HepG2 (cell line): Measurements from ENCODE around the gene TNFAIP1. TPM values are rescaled to one million over a fixed set of nuclear protein-coding genes. Genes with fewer than 3 reads are reported as not detected.

Experiments used
- HMGA1 ChIP-seq: sonication (generic); formaldehyde crosslinking; conservative IDR thresholded peaks from 2 replicates; pipeline ENCODE4 v1.4.0; 2020; ENCODE audit warnings: missing genetic modification reagents
- MEIS2 ChIP-seq: sonication (generic); formaldehyde crosslinking; IDR thresholded peaks from 2 replicates; pipeline ENCODE4 v1.9.0; 2021; ENCODE audit warnings: mild to moderate bottlenecking, missing genetic modification reagents
- MXD4 ChIP-seq: IDR thresholded peaks from 2 replicates; pipeline ENCODE4 v1.6.1; 2016; ENCODE audit warnings: mild to moderate bottlenecking, missing biosample characterization, missing genetic modification reagents
- MZF1 ChIP-seq: sonication (generic); formaldehyde crosslinking; IDR thresholded peaks from 2 replicates; pipeline ENCODE4 v1.8.1; 2023; ENCODE audit warnings: mild to moderate bottlenecking, missing genetic modification reagents, borderline replicate concordance
- NFKBIZ ChIP-seq: IDR thresholded peaks from 2 replicates; pipeline ENCODE4 v1.6.1; 2018; ENCODE audit warnings: missing genetic modification reagents, missing compliant biosample characterization
- POGZ ChIP-seq: sonication (generic); formaldehyde crosslinking; IDR thresholded peaks from 2 replicates; pipeline ENCODE4 v1.4.0; 2020; ENCODE audit warnings: mild to moderate bottlenecking, missing genetic modification reagents
- TCF7 ChIP-seq: sonication (generic); IDR thresholded peaks from 2 replicates; pipeline ENCODE4 v1.6.1; 2016; ENCODE audit warnings: antibody characterized with exemption, low read depth
- polyA plus RNA-seq, 8 experiments: library from polyadenylated mRNA; depleted of rRNA in 3 of 8; stranded (reverse) in 7 of 8; unstranded in 1 of 8; fragments of >200 nt; fragmentation: Illumina TruSeq in 4 of 8; extraction: Trizol in 4 of 8; gene quantifications; 2 replicates each; pipeline versions ENCODE4 v1.2.1 to v1.2.3, GENCODE V29; 2011 to 2016; ENCODE audit warnings: low read depth in 4 of 8, missing spikeins in 1 of 8, mixed read lengths in 1 of 8; ENCODE audit not compliant: insufficient read depth in 1 of 8
- total RNA-seq, 5 experiments: library from RNA; depleted of rRNA; stranded (reverse); fragments of >200 nt; fragmentation: Illumina TruSeq; extraction: Trizol; gene quantifications; 2 replicates each; pipeline ENCODE4 v1.2.3, GENCODE V29; 2016; ENCODE audit warnings: low read depth in 1 of 5
- TF ChIP-seq, protein P1 (sequence below): sonication (generic); formaldehyde crosslinking; IDR thresholded peaks from 2 replicates; pipeline ENCODE4 v1.4.0; 2020; ENCODE audit warnings: mild to moderate bottlenecking, missing genetic modification reagents, borderline replicate concordance
- TF ChIP-seq, protein P2 (sequence below): sonication (generic); formaldehyde crosslinking; IDR thresholded peaks from 2 replicates; pipeline ENCODE4 v1.4.0; 2020; ENCODE audit warnings: mild to moderate bottlenecking, missing genetic modification reagents
- TF ChIP-seq, protein P3 (sequence below): sonication (generic); formaldehyde crosslinking; IDR thresholded peaks from 2 replicates; pipeline ENCODE4 v1.5.0; 2020; ENCODE audit warnings: missing genetic modification reagents
- TF ChIP-seq, protein P4 (sequence below): IDR thresholded peaks from 2 replicates; pipeline ENCODE4 v1.6.1; 2016; ENCODE audit warnings: missing biosample characterization, missing genetic modification reagents, low read depth
- TF ChIP-seq, protein P5 (sequence below): IDR thresholded peaks from 2 replicates; pipeline ENCODE4 v1.6.1; 2012; ENCODE audit warnings: low read depth, low read length, improper control_type of control experiment
- TF ChIP-seq, protein P6 (sequence below): sonication (generic); formaldehyde crosslinking; IDR thresholded peaks from 2 replicates; pipeline ENCODE4 v1.5.1; 2020; ENCODE audit warnings: mild to moderate bottlenecking, missing genetic modification reagents

The TNFAIP1 gene
- total and polyA plus RNA-seq, 2 of the 13 experiments (the other 11 are each of a cell fraction or from before 2014, with no cell fraction given): 17.5 to 40.6 TPM

DNA sequence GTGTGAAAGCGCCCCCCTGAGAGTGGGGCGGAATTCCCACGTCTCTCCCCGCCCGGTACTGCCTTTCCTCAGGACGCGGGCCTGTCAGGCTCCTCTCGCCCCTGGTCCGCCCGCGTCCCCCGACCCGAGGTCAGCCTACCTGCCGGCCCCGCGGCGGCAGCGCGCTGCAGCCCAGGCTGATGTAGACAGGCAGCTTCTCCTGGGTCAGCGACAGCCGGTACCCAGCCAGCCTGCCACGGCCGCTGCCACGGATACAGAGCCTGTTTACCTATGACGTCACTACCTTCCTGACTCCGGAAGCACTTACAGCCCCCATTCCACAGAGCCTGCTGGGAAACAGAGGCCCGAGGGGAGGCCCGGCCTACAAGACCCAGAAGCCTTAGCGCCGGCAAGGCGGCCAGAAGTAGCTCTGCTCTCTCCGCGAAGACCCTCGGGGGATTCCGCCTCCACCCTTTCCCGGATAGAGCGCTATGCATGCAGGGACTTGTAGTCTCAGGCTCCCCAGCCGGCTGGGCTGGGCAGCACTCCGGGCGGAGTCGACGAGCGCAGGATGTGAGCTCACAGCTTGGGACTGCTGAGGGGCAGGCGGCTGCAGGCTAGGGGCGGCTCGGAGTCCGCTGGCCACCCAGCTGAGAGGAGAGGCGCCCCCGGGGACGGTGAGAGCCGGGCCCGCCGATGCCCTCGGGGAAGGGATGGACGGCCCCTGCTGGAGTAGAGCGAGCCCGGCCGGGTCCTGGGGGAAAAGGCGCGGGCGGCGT lies at the start of gene TNFAIP1, which contains the start of gene IFT20 (continued):
- TF ChIP-seq, protein P1, sequence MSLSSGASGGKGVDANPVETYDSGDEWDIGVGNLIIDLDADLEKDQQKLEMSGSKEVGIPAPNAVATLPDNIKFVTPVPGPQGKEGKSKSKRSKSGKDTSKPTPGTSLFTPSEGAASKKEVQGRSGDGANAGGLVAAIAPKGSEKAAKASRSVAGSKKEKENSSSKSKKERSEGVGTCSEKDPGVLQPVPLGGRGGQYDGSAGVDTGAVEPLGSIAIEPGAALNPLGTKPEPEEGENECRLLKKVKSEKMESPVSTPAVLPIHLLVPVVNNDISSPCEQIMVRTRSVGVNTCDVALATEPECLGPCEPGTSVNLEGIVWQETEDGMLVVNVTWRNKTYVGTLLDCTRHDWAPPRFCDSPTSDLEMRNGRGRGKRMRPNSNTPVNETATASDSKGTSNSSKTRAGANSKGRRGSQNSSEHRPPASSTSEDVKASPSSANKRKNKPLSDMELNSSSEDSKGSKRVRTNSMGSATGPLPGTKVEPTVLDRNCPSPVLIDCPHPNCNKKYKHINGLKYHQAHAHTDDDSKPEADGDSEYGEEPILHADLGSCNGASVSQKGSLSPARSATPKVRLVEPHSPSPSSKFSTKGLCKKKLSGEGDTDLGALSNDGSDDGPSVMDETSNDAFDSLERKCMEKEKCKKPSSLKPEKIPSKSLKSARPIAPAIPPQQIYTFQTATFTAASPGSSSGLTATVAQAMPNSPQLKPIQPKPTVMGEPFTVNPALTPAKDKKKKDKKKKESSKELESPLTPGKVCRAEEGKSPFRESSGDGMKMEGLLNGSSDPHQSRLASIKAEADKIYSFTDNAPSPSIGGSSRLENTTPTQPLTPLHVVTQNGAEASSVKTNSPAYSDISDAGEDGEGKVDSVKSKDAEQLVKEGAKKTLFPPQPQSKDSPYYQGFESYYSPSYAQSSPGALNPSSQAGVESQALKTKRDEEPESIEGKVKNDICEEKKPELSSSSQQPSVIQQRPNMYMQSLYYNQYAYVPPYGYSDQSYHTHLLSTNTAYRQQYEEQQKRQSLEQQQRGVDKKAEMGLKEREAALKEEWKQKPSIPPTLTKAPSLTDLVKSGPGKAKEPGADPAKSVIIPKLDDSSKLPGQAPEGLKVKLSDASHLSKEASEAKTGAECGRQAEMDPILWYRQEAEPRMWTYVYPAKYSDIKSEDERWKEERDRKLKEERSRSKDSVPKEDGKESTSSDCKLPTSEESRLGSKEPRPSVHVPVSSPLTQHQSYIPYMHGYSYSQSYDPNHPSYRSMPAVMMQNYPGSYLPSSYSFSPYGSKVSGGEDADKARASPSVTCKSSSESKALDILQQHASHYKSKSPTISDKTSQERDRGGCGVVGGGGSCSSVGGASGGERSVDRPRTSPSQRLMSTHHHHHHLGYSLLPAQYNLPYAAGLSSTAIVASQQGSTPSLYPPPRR (CRISPR knock-in tag): peak; percentile 43
- TF ChIP-seq, protein P2, sequence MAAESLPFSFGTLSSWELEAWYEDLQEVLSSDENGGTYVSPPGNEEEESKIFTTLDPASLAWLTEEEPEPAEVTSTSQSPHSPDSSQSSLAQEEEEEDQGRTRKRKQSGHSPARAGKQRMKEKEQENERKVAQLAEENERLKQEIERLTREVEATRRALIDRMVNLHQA (CRISPR knock-in tag): no peak
- TF ChIP-seq NFKBIZ (0 out of 2 replicates have a peak, but pooled peaks have one; percentile 68), MZF1 (CRISPR knock-in tag) (no peak), TCF7 (no peak), POGZ (CRISPR knock-in tag) (peak; percentile 70), HMGA1 (no peak), MXD4 (no peak; the same call in 1 of the 2 replicates), MEIS2 (peak; percentile 49; the same call in 1 of the 2 replicates)
- TF ChIP-seq, protein P3, sequence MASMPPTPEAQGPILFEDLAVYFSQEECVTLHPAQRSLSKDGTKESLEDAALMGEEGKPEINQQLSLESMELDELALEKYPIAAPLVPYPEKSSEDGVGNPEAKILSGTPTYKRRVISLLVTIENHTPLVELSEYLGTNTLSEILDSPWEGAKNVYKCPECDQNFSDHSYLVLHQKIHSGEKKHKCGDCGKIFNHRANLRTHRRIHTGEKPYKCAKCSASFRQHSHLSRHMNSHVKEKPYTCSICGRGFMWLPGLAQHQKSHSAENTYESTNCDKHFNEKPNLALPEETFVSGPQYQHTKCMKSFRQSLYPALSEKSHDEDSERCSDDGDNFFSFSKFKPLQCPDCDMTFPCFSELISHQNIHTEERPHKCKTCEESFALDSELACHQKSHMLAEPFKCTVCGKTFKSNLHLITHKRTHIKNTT (CRISPR knock-in tag): no peak; the same call in 1 of the 2 replicates
- TF ChIP-seq, protein P4, sequence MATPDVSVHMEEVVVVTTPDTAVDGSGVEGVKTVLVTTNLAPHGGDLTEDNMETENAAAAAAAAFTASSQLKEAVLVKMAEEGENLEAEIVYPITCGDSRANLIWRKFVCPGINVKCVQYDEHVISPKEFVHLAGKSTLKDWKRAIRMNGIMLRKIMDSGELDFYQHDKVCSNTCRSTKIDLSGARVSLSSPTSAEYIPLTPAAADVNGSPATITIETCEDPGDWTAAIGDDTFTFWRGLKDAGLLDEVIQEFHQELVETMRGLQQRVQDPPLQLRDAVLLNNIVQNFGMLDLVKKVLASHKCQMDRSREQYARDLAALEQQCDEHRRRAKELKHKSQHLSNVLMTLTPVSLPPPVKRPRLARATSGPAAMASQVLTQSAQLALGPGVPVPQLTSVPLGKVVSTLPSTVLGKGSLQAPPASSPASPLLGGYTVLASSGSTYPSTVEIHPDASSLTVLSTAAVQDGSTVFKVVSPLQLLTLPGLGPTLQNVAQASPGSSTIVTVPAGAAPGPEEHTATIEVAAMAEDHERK (CRISPR knock-in tag): no peak
- TF ChIP-seq, protein P5, sequence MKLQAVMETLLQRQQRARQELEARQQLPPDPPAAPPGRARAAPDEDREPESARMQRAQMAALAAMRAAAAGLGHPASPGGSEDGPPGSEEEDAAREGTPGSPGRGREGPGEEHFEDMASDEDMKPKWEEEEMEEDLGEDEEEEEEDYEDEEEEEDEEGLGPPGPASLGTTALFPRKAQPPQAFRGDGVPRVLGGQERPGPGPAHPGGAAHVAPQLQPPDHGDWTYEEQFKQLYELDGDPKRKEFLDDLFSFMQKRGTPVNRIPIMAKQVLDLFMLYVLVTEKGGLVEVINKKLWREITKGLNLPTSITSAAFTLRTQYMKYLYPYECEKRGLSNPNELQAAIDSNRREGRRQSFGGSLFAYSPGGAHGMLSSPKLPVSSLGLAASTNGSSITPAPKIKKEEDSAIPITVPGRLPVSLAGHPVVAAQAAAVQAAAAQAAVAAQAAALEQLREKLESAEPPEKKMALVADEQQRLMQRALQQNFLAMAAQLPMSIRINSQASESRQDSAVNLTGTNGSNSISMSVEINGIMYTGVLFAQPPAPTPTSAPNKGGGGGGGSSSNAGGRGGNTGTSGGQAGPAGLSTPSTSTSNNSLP: 0 out of 2 replicates have a peak, but pooled peaks have one; percentile 26
- TF ChIP-seq, protein P6, sequence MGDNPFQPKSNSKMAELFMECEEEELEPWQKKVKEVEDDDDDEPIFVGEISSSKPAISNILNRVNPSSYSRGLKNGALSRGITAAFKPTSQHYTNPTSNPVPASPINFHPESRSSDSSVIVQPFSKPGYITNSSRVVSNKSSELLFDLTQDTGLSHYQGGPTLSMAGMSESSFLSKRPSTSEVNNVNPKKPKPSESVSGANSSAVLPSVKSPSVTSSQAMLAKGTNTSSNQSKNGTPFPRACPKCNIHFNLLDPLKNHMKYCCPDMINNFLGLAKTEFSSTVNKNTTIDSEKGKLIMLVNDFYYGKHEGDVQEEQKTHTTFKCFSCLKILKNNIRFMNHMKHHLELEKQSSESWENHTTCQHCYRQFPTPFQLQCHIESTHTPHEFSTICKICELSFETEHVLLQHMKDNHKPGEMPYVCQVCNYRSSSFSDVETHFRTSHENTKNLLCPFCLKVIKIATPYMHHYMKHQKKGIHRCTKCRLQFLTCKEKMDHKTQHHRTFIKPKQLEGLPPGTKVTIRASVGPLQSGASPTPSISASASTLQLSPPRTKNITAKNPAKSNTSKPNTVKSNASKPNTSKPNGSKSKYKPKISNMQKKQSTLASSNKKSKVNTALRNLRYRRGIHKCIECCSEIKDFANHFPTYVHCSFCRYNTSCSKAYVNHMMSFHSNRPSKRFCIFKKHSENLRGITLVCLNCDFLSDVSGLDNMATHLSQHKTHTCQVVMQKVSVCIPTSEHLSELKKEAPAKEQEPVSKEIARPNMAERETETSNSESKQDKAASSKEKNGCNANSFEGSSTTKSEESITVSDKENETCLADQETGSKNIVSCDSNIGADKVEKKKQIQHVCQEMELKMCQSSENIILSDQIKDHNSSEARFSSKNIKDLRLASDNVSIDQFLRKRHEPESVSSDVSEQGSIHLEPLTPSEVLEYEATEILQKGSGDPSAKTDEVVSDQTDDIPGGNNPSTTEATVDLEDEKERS (CRISPR knock-in tag): no peak
